ENCODE results near the gene PLEKHG3.

PLEKHG3 gene

DNA sequence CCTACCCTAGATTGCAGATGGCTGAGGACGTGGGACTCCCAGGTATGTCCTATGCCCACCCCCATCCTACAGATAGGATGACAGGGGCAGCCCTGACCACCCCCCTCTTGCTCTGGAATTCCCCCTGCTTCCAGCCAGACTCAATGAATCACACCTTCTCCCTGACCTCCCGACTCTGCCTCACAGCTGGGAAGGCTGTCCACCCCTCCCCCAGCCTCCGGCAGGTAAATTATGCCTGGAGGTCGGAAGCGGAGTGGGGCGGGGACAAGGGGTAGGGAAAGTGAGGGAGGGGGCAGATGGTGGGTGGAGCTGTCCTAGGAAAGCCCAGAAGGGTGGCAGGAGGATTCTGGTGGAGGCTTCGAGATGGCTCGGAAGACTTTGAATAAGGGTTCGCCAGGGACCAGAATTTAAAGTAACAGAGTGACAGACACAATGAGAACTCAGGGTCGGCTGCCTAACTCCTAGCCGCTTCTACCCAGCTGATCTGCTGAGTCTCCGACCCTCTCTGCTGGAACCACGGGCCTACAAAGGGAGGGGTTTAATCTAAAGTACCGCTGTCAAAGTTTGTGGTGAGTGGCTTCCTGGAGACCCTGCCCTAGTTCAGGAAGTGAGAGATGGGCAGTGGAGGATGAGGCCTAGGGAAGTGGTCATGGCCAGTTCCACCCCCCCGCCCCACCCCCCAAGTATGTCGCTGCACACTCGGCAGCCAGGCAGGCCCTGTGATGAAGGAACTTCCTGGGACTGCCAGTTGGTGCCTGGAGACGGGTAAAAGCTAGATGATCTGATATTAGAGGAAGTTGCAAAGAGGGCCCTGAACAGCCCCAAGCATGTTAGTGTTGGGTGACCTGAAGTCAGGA lies 4.2 kb downstream of the PLEKHG3 start:
- no peak for DNase-seq

- no peak for DNase-seq
Observed at GRCh38 chr14:64709126-64709525, 4.9 kb downstream of the PLEKHG3 start.

- DNase-seq = no peak
Observed at GRCh38 chr14:64711039-64711438, 6.8 kb downstream of the PLEKHG3 start.

- DNase-seq = no peak
Observed at GRCh38 chr14:64713677-64714076, 9.5 kb downstream of the PLEKHG3 start.

GRCh38 chr14:64714432-64715025 lies 10.3 kb downstream of the PLEKHG3 start:
- no peak for DNase-seq

DNA sequence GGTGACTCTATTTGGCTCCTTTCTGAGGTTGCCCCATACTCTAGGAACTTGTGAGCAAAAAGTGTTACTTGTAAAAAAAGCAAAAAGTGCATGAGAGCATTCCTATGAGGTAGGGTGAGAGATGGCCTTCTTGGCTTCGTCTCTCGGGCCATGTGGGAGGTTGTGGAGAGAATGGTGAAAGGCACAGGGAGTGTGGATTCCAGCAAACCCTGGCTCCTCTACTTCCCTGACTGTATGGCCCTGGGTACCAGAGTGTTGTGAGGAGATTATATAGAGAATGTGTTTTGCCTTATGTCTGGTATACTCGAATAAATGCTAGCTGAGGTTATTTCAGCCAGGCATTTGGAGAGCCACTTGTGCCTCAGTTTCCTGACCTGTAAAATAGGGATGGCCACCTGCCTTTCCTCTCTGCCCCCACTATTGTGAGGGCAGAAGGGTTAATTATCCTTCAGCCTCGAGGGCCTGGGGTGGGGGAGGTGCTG lies 11.0 kb downstream of the PLEKHG3 start:
- no peak for DNase-seq

GRCh38 chr14:64715628-64716412 lies 11.6 kb downstream of the PLEKHG3 start:
- no peak for DNase-seq

DNA sequence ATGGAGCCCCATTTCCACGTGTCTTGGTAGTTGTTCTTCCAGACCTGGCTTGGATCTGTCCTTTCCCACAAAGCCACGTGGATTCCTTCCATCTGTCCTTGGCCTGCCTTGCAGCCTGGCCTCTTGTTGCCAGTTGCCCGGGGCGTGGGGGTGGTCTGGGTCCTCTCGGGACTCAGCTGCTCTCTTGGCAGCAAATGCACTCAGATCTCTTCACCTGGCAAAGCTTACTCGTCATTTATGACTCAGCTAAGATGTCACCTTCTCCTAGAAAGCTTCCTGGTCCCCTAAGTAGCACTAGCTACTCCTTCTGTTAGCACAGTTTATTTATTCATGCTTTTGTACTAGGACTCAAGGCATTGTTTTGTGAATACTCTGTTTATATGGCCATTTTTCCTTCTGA lies 13.6 kb downstream of the PLEKHG3 start:
- DNase-seq = no peak

DNA sequence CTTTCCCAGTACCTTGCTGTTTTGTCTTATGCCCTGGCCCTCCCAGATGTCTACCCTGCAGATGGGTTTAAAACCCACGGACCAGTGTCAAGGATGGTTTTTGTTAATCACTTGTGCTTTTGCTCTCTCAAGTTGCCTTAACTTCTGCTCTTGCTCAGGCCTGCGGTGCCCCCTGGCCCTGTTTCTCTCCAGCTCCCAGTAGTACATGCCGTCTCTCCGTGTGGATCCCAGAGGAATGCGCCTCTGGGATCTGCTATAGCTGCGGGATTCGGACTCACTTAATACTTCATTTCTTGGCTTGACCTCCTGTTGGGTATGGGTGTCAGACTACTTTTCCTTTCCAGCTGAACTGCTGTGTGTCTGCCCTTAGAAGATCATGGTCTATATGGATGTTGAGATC lies 14.5 kb downstream of the PLEKHG3 start:
- no peak for DNase-seq

GRCh38 chr14:64719601-64720000 lies 15.4 kb downstream of the PLEKHG3 start:
- DNase-seq = no peak

DNA sequence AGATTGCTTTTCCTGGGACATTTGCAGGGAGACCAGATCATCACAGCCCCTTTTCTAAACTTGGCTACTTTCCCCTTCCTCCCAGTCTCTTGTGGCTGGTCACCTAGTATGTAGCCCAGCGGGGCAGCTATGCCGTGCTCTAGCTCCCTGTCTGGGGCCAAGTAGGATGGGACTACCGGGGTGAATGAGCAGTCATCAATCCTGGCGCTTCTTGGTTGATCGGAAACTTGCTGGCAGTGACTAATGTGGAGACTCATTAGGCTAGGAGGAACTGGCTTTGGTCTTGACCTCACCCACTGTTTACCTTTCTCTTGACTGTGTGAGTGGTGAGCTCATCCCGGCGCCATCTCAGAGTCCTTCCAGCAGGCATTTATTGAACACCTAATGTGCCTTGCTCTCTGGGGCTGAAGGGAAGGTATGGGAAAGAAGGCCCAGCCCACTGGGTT lies 15.9 kb downstream of the PLEKHG3 start:
- no peak for DNase-seq

DNA sequence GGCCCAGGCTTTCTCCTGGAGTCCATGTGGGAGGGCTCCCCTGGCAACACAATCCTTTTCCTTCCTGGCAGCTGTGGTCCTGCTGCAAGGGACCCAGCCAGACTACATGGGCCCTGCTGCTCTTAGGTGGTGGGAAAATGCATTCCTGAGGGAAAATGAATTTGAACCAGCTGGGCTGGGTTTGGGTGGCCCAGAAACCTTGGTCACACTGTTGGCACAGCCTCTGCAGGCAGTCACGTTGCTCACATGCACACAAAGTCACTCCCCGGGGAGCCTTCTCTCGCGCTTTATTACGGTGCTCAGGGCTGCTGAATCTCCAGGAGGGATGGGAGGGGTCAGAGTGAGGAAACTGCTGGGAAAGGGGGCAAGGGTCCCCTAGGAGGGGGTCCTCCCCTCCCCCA lies 17.2 kb downstream of the PLEKHG3 start:
- no peak for DNase-seq

- DNase-seq = no peak
Observed at GRCh38 chr14:64721899-64722298, 17.7 kb downstream of the PLEKHG3 start.

DNA sequence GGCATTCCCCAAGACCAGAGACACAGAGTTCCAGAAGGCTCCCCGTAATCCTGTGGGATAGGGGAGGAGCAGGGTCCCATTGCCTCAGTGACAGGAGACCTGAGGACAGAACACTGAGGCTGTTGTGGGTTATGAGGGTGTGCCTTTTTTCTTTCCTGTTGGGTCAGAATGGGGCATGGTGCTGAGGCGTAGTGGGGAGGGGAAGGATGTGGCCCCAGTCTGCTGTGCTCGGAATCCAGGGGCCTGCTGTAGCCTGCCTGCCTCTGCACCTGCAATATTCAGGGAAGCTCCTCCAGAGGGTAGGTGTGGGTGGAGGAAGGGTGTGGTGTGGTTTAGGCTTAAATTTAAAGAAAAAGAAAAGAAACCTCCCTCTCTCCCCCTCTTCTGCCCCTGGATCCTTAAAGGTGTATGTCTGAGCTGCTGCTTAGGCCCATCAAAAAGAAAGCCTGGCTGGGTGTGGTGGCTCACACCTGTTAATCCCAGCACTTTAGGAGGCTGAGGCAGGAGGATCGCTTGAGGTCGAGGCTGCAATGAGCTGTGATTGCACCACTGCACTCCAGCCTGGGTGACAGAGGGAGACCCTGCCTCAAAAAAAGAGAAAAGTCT lies 18.7 kb downstream of the PLEKHG3 start:
- DNase-seq = no peak

GRCh38 chr14:64723691-64724577 lies 19.7 kb downstream of the PLEKHG3 start:
- no peak for DNase-seq

DNA sequence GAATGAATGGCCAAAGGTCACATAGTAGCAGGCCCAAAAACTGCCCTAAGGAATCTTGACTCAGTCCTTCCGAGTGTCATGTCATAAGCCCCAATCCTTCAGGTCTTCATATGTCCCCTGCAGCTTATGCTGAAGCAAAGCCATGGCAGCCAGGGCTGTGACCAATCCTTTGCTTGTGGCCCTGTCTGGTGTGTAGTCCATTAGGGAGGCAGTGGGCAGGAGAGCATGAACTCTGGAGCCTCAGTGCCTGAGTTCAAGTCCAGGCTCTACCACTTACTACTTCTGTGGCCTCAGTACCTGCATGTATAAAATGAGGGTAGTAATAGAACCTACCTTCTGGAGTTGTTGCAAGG lies 20.3 kb downstream of the PLEKHG3 start:
- DNase-seq = no peak

DNA sequence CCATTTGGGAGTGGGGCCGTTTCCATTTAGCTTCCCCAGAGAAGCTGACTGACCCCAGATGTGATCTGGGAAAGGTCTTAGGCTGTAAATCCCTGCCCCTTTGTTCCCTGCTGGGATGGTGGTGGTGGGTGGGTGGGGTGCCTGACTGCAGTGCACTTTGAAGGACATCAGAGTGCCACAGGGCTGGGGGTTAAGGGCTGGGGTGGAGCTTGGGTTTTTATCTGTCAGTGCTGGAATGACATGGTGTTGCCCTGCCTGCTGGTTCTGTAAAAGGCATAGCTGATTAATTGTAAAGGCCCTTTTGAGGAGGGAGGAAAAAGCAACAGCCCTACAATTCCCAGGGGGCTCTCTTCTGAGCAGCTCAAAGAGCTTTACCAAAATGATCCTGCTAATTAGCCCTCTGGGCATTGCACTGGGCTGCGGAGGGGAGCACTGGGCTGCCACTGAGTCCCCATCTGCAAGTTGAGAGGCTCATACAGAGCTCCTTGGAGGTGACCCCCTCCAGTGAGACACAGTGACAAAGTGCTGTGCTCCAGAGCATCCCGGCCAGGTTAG lies 21.1 kb downstream of the PLEKHG3 start:
- no peak for DNase-seq

GRCh38 chr14:64725879-64726584 lies 21.8 kb downstream of the PLEKHG3 start:
- no peak for DNase-seq

DNA sequence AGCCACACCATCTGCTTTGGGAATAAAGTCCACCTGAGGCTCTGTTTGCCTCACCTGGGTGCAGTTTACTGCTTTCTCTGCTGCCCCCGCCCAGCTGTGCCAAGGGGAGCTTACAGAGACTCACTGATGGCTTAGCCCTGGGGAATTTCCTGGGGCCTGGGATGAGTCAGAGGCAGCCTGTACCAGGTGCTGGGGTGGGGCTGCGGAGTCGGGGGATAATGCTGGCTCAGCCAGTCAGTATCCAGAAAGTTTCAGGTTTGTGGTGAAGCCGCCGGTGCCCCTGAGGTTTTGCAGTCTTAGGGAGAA lies 22.3 kb downstream of the PLEKHG3 start:
- peak; percentile 41 for DNase-seq

GRCh38 chr14:64727551-64728071 lies 23.4 kb downstream of the PLEKHG3 start:
- DNase-seq = no peak

- DNase-seq = no peak
Observed at GRCh38 chr14:64728106-64728505, 23.9 kb downstream of the PLEKHG3 start.

Measured in activated CD4-positive, alpha-beta T cell treated with anti-CD3 and anti-CD28 coated beads, Interleukin-2, amount 50 U/mL, for 1 hour (primary cell).